Mesenchymal stem cell (in vitro differentiated cells and primary cell): ENCODE data around the gene PTH2.

Experiments used
- DNase-seq: peaks from one replicate; pipeline ENCODE4 v3.0.0-alpha.2; 2013
- H2AFZ ChIP-seq: one replicate; pipeline ENCODE4 v1.6.1; 2013; ENCODE audit warnings: low read depth, mild to moderate bottlenecking, control low read depth, inconsistent platforms, low read length, moderate library complexity
- H2AK5ac ChIP-seq: 2 replicates; pipeline ENCODE4 v1.6.1; 2013; ENCODE audit warnings: low read length, moderate library complexity, mild to moderate bottlenecking, inconsistent platforms; ENCODE audit not compliant: severe bottlenecking
- H2BK120ac ChIP-seq: one replicate; pipeline ENCODE4 v1.6.1; 2013; ENCODE audit warnings: low read depth, mild to moderate bottlenecking, inconsistent platforms, low read length, moderate library complexity
- H2BK12ac ChIP-seq, 2 experiments: one replicate each; pipeline ENCODE4 v1.6.1; 2013; ENCODE audit warnings: inconsistent platforms in 2 of 2, low read length in 2 of 2, mild to moderate bottlenecking in 2 of 2, moderate library complexity in 2 of 2, control low read depth in 1 of 2
- H2BK15ac ChIP-seq: one replicate; pipeline ENCODE4 v1.6.1; 2013; ENCODE audit warnings: mild to moderate bottlenecking, low read depth, inconsistent platforms; ENCODE audit not compliant: poor library complexity, severe bottlenecking
- H2BK5ac ChIP-seq: 2 replicates; pipeline ENCODE4 v1.6.1; 2013; ENCODE audit warnings: low read depth, mild to moderate bottlenecking, low read length, control low read depth, inconsistent platforms; ENCODE audit not compliant: poor library complexity, severe bottlenecking
- H3K14ac ChIP-seq, 2 experiments: one replicate each; pipeline ENCODE4 v1.6.1; 2013; ENCODE audit warnings: inconsistent platforms in 2 of 2, low read length in 2 of 2, control low read depth in 1 of 2, mild to moderate bottlenecking in 1 of 2, moderate library complexity in 1 of 2
- H3K18ac ChIP-seq, 2 experiments: one replicate each; pipeline ENCODE4 v1.6.1; 2013; ENCODE audit warnings: inconsistent platforms in 2 of 2, low read length in 2 of 2, control low read depth in 1 of 2, low read depth in 1 of 2, mild to moderate bottlenecking in 1 of 2
- H3K23ac ChIP-seq, 2 experiments: one replicate each; pipeline ENCODE4 v1.6.1; 2013; ENCODE audit warnings: inconsistent platforms in 2 of 2, low read length in 2 of 2, mild to moderate bottlenecking in 2 of 2, moderate library complexity in 2 of 2, control low read depth in 1 of 2
- H3K27ac ChIP-seq: 2 replicates; pipeline ENCODE4 v1.5.1; 2013; ENCODE audit warnings: mild to moderate bottlenecking, moderate library complexity, low read length, control low read depth, inconsistent platforms; ENCODE audit not compliant: poor library complexity, severe bottlenecking
- H3K27me3 ChIP-seq, 2 experiments: 2 replicates each; pipeline versions ENCODE4 v1.6.1 to v1.7.0; 2013; ENCODE audit warnings: low read length in 2 of 2, mild to moderate bottlenecking in 2 of 2, moderate library complexity in 2 of 2, control low read depth in 1 of 2, inconsistent platforms in 1 of 2; ENCODE audit not compliant: control insufficient read depth in 1 of 2, insufficient read depth in 1 of 2
- H3K36me3 ChIP-seq, 2 experiments: 2 replicates each; pipeline versions ENCODE4 v1.6.1 to v1.7.0; 2013; ENCODE audit warnings: low read length in 2 of 2, control low read depth in 1 of 2, inconsistent platforms in 1 of 2, low read depth in 1 of 2, mild to moderate bottlenecking in 1 of 2; ENCODE audit not compliant: insufficient read depth in 2 of 2, control insufficient read depth in 1 of 2
- H3K4ac ChIP-seq, 2 experiments: one replicate each; pipeline ENCODE4 v1.6.1; 2013; ENCODE audit warnings: inconsistent platforms in 2 of 2, low read length in 2 of 2, mild to moderate bottlenecking in 2 of 2, moderate library complexity in 2 of 2, control low read depth in 1 of 2, low read depth in 1 of 2
- H3K4me1 ChIP-seq: 2 replicates; pipeline ENCODE4 v1.6.1; 2013; ENCODE audit warnings: low read depth, low read length, control low read depth; ENCODE audit not compliant: control insufficient read depth, insufficient read depth
- H3K4me2 ChIP-seq: 2 replicates; pipeline ENCODE4 v1.6.1; 2013; ENCODE audit warnings: low read length, mild to moderate bottlenecking, inconsistent platforms; ENCODE audit not compliant: poor library complexity, severe bottlenecking
- H3K4me3 ChIP-seq, 2 experiments: 2 replicates each; pipeline versions ENCODE4 v1.5.1 to v1.7.0; 2013; ENCODE audit warnings: low read length in 2 of 2, mild to moderate bottlenecking in 2 of 2, control low read depth in 1 of 2, low read depth in 1 of 2; ENCODE audit not compliant: insufficient read depth in 1 of 2
- H3K79me1 ChIP-seq: replicated peaks from 2 replicates; pipeline ENCODE4 v1.6.1; 2013; ENCODE audit warnings: mild to moderate bottlenecking, control low read depth, low read length, inconsistent platforms; ENCODE audit not compliant: poor library complexity, severe bottlenecking
- H3K9ac ChIP-seq: 2 replicates; pipeline ENCODE4 v1.7.0; 2013; ENCODE audit warnings: mild to moderate bottlenecking, low read length, moderate library complexity
- H3K9me3 ChIP-seq: 2 replicates; pipeline ENCODE4 v1.7.0; 2013; ENCODE audit warnings: mild to moderate bottlenecking, low read length; ENCODE audit not compliant: control insufficient read depth
- H4K8ac ChIP-seq: one replicate; pipeline ENCODE4 v1.6.1; 2013; ENCODE audit warnings: inconsistent platforms, mild to moderate bottlenecking, low read length, moderate library complexity
- H4K91ac ChIP-seq: one replicate; pipeline ENCODE4 v1.6.1; 2013; ENCODE audit warnings: mild to moderate bottlenecking, low read length, inconsistent platforms
- WGBS: methylation state at CpG from one replicate; pipeline ENCODE4 v1.1.7; 2013; ENCODE audit warnings: mixed read lengths; 5-methylcytosine and 5-hydroxymethylcytosine counted together

PTH2 gene

GRCh38 chr19:49400029-49400428 is 23.2 kb downstream of the PTH2 start:
- Histone ChIP-seq H3K18ac (no peak overlapping the region), H2AK5ac (no peak overlapping the region), H3K27me3 (peaks cover 0 to 59% of the 10 kb centered on the region in 2 experiments), H2BK5ac (no peak overlapping the region), H3K4me3 (no peak overlapping the region), H3K14ac (no peak overlapping the region), H3K79me1 (no peaks in the 10 kb centered on the region), H3K9ac (no peak overlapping the region), H3K4me1 (peaks cover 23% of the 10 kb centered on the region), H2BK15ac (no peak overlapping the region), H3K9me3 (no peaks in the 10 kb centered on the region), H2AFZ (no peak overlapping the region), H2BK120ac (no peak overlapping the region), H3K36me3 (no peaks in the 10 kb centered on the region), H3K4ac (no peak overlapping the region), H3K27ac (no peak overlapping the region), H4K91ac (no peak overlapping the region), H2BK12ac (no peak overlapping the region), H3K23ac (no peak overlapping the region), H4K8ac (no peak overlapping the region), H3K4me2 (no peak overlapping the region)
- WGBS, result 86% methylated on average over 5 of the region's 6 CpGs
- DNase-seq, result no peak

GRCh38 chr19:49398931-49399330 is 24.3 kb downstream of the PTH2 start:
- Histone ChIP-seq H2BK5ac (no peak overlapping the region), H2AFZ (no peak overlapping the region), H3K14ac (no peak overlapping the region), H3K4me2 (no peak overlapping the region), H3K36me3 (no peaks in the 10 kb centered on the region), H2BK15ac (no peak overlapping the region), H3K4ac (no peak overlapping the region), H3K4me1 (peaks cover 18% of the 10 kb centered on the region), H3K4me3 (no peak overlapping the region), H2BK12ac (no peak overlapping the region), H3K23ac (no peak overlapping the region), H3K79me1 (no peaks in the 10 kb centered on the region), H3K27me3 (peaks cover 8 to 61% of the 10 kb centered on the region in 2 experiments), H3K27ac (no peak overlapping the region), H2BK120ac (no peak overlapping the region), H4K91ac (no peak overlapping the region), H2AK5ac (no peak overlapping the region), H3K9me3 (no peaks in the 10 kb centered on the region), H4K8ac (no peak overlapping the region), H3K9ac (no peak overlapping the region), H3K18ac (no peak overlapping the region)
- no peak for DNase-seq
- 91% methylated on average over 5 of the region's 6 CpGs for WGBS

- no peak overlapping the region for H3K18ac ChIP-seq
- H2BK120ac ChIP-seq, result no peak overlapping the region
- no peaks in the 10 kb centered on the region for H3K9me3 ChIP-seq
- no peak overlapping the region for H3K23ac ChIP-seq
- H3K4me3 ChIP-seq, result no peak overlapping the region
- H3K27me3 ChIP-seq, result peaks cover 15 to 66% of the 10 kb centered on the region in 2 experiments
- H2BK15ac ChIP-seq, result no peak overlapping the region
- no peaks in the 10 kb centered on the region for H3K36me3 ChIP-seq
- no peak overlapping the region for H3K27ac ChIP-seq
- no peak overlapping the region for H3K4ac ChIP-seq
- no peak overlapping the region for H3K4me2 ChIP-seq
- no peak for DNase-seq
- no peak overlapping the region for H4K91ac ChIP-seq
- H2AK5ac ChIP-seq, result no peak overlapping the region
- WGBS, result 52% methylated on average over 10 of the region's 11 CpGs
- no peak overlapping the region for H2BK12ac ChIP-seq
- H3K9ac ChIP-seq, result no peak overlapping the region
- H3K4me1 ChIP-seq, result peaks cover 11% of the 10 kb centered on the region
- H2BK5ac ChIP-seq, result no peak overlapping the region
- H3K14ac ChIP-seq, result no peak overlapping the region
- H4K8ac ChIP-seq, result no peak overlapping the region
- no peaks in the 10 kb centered on the region for H3K79me1 ChIP-seq
- H2AFZ ChIP-seq, result no peak overlapping the region
Observed at GRCh38 chr19:49398001-49398615, 25.1 kb downstream of the PTH2 start.

- no peaks in the 10 kb centered on the region for H3K36me3 ChIP-seq
- WGBS, result 81% methylated on average over 8 of the region's 8 CpGs
- H3K9me3 ChIP-seq, result no peaks in the 10 kb centered on the region
- H3K4me3 ChIP-seq, result no peak overlapping the region
- no peak overlapping the region for H2BK15ac ChIP-seq
- H3K14ac ChIP-seq, result no peak overlapping the region
- H3K23ac ChIP-seq, result no peak overlapping the region
- no peaks in the 10 kb centered on the region for H3K79me1 ChIP-seq
- H2AFZ ChIP-seq, result no peak overlapping the region
- no peak overlapping the region for H3K27ac ChIP-seq
- no peak overlapping the region for H4K8ac ChIP-seq
- no peak overlapping the region for H2BK120ac ChIP-seq
- no peak overlapping the region for H2BK5ac ChIP-seq
- no peak overlapping the region for H2AK5ac ChIP-seq
- H3K4me2 ChIP-seq, result no peak overlapping the region
- H3K18ac ChIP-seq, result no peak overlapping the region
- no peak overlapping the region for H4K91ac ChIP-seq
- no peak overlapping the region for H3K9ac ChIP-seq
- peaks cover 11% of the 10 kb centered on the region for H3K4me1 ChIP-seq
- DNase-seq, result no peak
- H2BK12ac ChIP-seq, result no peak overlapping the region
- peaks cover 16 to 71% of the 10 kb centered on the region in 2 experiments for H3K27me3 ChIP-seq
- no peak overlapping the region for H3K4ac ChIP-seq
Observed at GRCh38 chr19:49396738-49397505, 26.3 kb downstream of the PTH2 start.
